CD4-positive, alpha-beta T cell treated with Interleukin-17A for 1 hour (primary cell): ENCODE measurements around the gene F2RL2.

Source experiments
- DNase-seq: peaks from one replicate; pipeline ENCODE4 v3.0.0-alpha.2; 2020

F2RL2 gene

GRCh38 chr5:76582230-76583162 lies 40.7 kb downstream of the F2RL2 start:
- peak; percentile 14 for DNase-seq

GRCh38 chr5:76580981-76581380 lies 42.2 kb downstream of the F2RL2 start:
- DNase-seq = no peak

GRCh38 chr5:76579166-76579937 lies 43.9 kb downstream of the F2RL2 start:
- no peak for DNase-seq

- no peak for DNase-seq
These were observed 46.2 kb downstream of the F2RL2 start for GRCh38 chr5:76576996-76577395.

- DNase-seq = no peak
These were observed 46.8 kb downstream of the F2RL2 start for GRCh38 chr5:76576450-76576849.

- no peak for DNase-seq
These were observed 51.6 kb downstream of the F2RL2 start for GRCh38 chr5:76571559-76571958.

GRCh38 chr5:76570153-76570552 lies 53.0 kb downstream of the F2RL2 start:
- DNase-seq = no peak
